ENCODE results near the gene ATP11A. TPM values are rescaled to one million over a fixed set of nuclear protein-coding genes. Genes with fewer than 3 reads are reported as not detected.

The ATP11A gene
- total RNA-seq, 3 donors from 2014 or later = 15.5 to 28.7 (median 19.4) TPM

DNA sequence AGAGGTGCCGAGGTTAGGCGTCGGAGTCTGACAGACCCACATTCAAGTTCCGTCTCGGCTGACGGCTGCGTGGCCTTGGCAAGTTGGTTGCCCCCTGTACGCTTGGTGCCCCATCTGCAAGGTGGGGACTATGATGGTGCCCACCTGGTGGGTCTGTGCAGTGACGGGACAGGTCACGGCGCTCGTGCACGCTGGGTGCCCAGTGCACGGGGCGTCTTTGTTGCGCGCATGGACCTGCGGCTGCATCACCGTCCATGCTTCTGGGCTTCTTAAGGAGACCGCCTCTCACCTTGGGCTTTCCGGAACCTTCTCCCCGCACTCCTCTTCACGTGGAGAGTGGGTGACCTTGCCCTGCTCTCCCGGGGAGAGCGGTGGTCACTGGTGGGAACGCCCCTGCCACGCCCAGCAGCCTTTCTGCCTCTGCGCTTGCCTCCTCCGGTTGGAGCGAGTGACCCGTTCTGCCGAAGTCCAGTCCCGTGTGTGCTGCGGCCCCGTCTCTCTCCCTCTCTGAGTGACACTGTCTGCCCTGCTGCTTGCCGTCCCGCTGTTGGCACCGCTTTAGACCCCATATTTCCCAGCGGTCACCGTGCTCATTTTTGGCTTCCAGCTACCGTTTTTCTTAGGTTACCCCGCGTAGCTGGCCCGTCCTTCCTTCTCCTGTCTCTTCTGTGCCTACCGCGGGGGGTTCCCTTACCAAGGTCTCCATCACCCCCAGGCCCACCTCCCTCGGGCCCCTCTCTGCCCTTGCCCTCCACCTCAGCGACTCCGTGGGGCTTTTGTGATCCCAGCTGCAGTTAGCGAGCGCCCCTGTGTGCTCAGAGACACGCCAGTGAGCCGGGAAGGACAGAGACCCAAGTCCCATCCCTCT, 6.4 kb downstream of the ATP11A start:
- TF ChIP-seq, protein P1, sequence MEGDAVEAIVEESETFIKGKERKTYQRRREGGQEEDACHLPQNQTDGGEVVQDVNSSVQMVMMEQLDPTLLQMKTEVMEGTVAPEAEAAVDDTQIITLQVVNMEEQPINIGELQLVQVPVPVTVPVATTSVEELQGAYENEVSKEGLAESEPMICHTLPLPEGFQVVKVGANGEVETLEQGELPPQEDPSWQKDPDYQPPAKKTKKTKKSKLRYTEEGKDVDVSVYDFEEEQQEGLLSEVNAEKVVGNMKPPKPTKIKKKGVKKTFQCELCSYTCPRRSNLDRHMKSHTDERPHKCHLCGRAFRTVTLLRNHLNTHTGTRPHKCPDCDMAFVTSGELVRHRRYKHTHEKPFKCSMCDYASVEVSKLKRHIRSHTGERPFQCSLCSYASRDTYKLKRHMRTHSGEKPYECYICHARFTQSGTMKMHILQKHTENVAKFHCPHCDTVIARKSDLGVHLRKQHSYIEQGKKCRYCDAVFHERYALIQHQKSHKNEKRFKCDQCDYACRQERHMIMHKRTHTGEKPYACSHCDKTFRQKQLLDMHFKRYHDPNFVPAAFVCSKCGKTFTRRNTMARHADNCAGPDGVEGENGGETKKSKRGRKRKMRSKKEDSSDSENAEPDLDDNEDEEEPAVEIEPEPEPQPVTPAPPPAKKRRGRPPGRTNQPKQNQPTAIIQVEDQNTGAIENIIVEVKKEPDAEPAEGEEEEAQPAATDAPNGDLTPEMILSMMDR (IDR thresholded peaks at IDR 0.05) = no peak
- ATAC-seq = no peak
- H3K4me1 ChIP-seq (ENCODE audit: low read depth) = peaks cover 16% of the 10 kb centered on the region
- no peak for DNase-seq
- intact Hi-C loops (cut with DNase I, micrococcal nuclease) = no loop called here
- no peak overlapping the region for H3K4me3 ChIP-seq
- no peaks in the 10 kb centered on the region for H3K36me3 ChIP-seq (ENCODE audit: low read depth)
- H3K9me3 ChIP-seq = no peaks in the 10 kb centered on the region

DNA sequence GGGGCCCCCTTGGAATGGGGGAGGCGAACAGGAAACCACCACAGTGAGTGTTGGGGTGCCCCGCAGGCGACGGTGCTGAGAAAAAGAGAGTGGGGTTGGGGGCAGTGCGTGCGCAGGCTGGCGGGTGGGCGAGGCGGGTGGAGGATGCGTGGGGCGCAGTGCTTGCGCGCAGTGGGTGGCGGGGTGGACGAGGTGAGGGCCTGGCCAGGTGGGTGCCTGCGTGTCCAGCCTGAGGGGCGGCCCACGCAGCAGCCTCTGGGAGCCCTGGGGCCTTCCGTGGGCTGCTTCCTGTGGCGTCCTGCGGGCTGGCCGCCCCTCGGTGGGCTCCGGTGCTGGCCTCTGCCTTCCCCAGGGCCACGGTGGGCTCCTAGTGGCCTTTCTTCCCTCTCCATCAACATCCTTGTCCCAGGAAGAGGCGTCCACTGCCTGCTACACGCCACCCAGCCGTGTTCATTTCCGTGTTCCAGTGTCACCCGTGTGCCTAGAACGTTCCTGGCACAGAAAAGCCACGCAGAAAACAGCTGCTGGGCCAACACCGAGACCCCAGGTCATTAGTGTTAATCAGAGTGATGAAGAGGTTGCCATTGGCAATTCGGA, 7.1 kb downstream of the ATP11A start:
- no peaks in the 10 kb centered on the region for H3K36me3 ChIP-seq (ENCODE audit: low read depth)
- TF ChIP-seq, protein P1 (IDR thresholded peaks at IDR 0.05) = no peak
- intact Hi-C loops (cut with DNase I, micrococcal nuclease) = no loop called here
- peaks cover 9% of the 10 kb centered on the region for H3K4me1 ChIP-seq (ENCODE audit: low read depth)
- ATAC-seq (no peak), DNase-seq (no peak)
- H3K9me3 ChIP-seq = no peaks in the 10 kb centered on the region
- no peak overlapping the region for H3K4me3 ChIP-seq

DNA sequence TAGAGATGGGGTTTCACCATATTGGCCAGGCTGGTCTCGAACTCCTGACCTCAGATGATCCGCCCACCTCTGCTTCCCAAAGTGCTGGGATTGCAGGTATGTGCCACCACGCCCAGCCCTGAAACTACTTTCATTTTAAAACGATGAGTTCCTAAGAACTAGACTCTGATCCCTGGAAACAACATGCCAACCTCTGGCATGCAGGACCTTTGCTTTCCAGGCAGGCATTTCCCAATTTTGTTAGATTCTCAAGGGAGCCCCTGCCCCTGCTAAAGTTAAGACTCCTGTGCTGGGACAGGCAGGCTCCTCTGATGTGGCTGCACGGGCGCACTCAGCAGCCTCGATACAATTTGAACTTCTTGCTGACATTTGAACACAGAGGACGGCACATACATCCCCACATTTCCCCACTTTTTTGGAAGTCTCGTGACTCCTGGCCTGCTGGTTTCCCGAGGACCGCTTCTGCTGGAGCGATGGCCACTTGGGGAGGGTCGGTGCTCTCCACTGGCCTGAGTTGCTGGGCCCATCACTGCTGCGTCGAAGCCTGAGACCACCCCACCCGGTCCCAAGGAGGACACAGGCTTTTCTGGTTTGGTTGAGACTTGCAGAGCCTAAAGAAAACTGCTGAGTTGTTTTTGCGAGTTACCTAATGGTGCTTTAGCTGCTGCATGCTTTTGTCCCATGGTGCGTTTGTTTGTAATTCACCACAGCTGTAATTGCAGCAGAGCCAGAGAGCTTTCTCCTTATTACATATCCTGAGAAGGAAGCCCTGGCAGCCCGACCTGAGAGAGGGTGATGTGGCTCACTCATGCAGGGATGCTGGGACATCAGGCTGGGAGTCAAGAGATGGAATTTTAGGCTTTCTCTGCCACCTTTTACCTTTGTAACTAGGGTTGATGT, 8.2 kb downstream of the ATP11A start:
- Histone ChIP-seq H3K36me3 (ENCODE audit: low read depth) (no peaks in the 10 kb centered on the region), H3K4me1 (ENCODE audit: low read depth) (peaks cover 6% of the 10 kb centered on the region), H3K4me3 (no peak overlapping the region), H3K9me3 (no peaks in the 10 kb centered on the region)
- intact Hi-C loops (cut with DNase I, micrococcal nuclease) = no loop called here
- TF ChIP-seq, protein P1 (IDR thresholded peaks at IDR 0.05) = no peak
- no peak for ATAC-seq
- no peak for DNase-seq

DNA sequence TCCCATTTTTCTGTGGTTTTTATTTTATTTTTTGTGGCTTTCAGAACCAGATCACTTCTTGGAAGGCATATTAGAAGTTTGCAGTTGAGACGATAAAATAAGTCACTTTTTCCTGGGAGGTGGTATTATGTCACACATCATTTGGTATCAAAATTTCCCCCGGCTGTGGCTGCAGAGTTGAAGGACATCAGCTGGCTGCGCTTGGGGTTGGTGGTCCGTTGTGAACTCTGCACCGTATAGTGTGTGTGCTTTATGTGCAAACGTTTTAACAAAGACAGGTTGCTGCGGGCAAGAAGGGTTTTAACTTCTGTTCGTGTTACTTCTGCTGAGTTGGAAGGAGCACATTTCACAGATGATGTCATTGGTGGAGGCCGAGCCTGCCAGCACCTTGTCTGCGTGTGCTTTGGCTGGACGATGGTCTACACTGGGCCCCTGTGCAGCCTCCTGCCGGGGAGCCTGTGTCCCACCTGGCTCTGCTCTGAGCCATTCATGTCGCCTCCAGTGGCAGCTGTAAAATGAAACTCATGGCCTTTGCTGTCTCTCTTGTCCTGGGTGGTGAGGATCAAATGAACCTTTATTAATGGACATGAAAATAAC, 9.6 kb downstream of the ATP11A start:
- TF ChIP-seq, protein P1 (IDR thresholded peaks at IDR 0.05) = no peak
- Histone ChIP-seq H3K4me1 (ENCODE audit: low read depth) (peaks cover 1% of the 10 kb centered on the region), H3K9me3 (no peaks in the 10 kb centered on the region), H3K36me3 (ENCODE audit: low read depth) (no peaks in the 10 kb centered on the region), H3K4me3 (no peak overlapping the region)
- ATAC-seq = no peak
- no peak for DNase-seq
- intact Hi-C loops (cut with DNase I, micrococcal nuclease) = no loop called here

All from mucosa of descending colon (tissue), 3 donors.